T-helper 1 cell treated with Interleukin-12 subunit alpha and Interleukin-12 subunit beta and Interleukin-4 antibody, amounts not matched to agents 30 ng/mL and 1 ng/mL, for 36 hours (primary cell): ENCODE results near the gene TRPC4AP. TPM values are rescaled to one million over a fixed set of nuclear protein-coding genes. Genes with fewer than 3 reads are reported as not detected.

Source experiments
- intact Hi-C: fragments of 100-400 bp; cut with micrococcal nuclease; formaldehyde crosslinking; loops from one replicate; pipeline ENCODE4 v1.15.1; 2024
- total RNA-seq: library from RNA; stranded (reverse); gene quantifications from 2 replicates; pipeline ENCODE4 v1.2.3, GENCODE V29; 2022

TRPC4AP gene
- total RNA-seq, 1 donor from 2014 or later: 60.7 TPM

GRCh38 chr20:35017099-35017835, 75.3 kb downstream of the TRPC4AP start:
- intact Hi-C loops: no loop called here

GRCh38 chr20:35015863-35016193, 76.8 kb downstream of the TRPC4AP start:
- intact Hi-C loops: no loop called here

- intact Hi-C loops: no loop called here
Measured at GRCh38 chr20:35014537-35014936, 78.1 kb downstream of the TRPC4AP start.

GRCh38 chr20:35013421-35014411, 78.9 kb downstream of the TRPC4AP start:
- intact Hi-C loops: no loop called here

- intact Hi-C loops: no loop called here
Measured at GRCh38 chr20:35012227-35013069, 80.2 kb downstream of the TRPC4AP start.

- intact Hi-C loops: no loop called here
Measured at GRCh38 chr20:35011589-35012226, 80.9 kb downstream of the TRPC4AP start.

- intact Hi-C loops: no loop called here
Measured at GRCh38 chr20:35010405-35011192, 82.0 kb downstream of the TRPC4AP start.

GRCh38 chr20:35009665-35010328, 82.8 kb downstream of the TRPC4AP start:
- intact Hi-C loops: no loop called here

GRCh38 chr20:35008411-35009342, 83.9 kb downstream of the TRPC4AP start:
- intact Hi-C loops: no loop called here

GRCh38 chr20:35007891-35008290, 84.7 kb downstream of the TRPC4AP start:
- intact Hi-C loops: no loop called here

GRCh38 chr20:35007413-35007812, 85.2 kb downstream of the TRPC4AP start:
- intact Hi-C loops: no loop called here

- intact Hi-C loops: no loop called here
Measured at GRCh38 chr20:35006531-35006971, 86.1 kb downstream of the TRPC4AP start.

- intact Hi-C loops: no loop called here
Measured at GRCh38 chr20:35006009-35006408, 86.6 kb downstream of the TRPC4AP start.

- intact Hi-C loops: no loop called here
Measured at GRCh38 chr20:35005463-35005961, 87.1 kb downstream of the TRPC4AP start.

- intact Hi-C loops: no loop called here
Measured at GRCh38 chr20:35004749-35005462, 87.7 kb downstream of the TRPC4AP start.

GRCh38 chr20:35004051-35004725, 88.4 kb downstream of the TRPC4AP start:
- intact Hi-C loops: no loop called here
